ENCODE results near the gene NEIL1. TPM values are rescaled to one million over a fixed set of nuclear protein-coding genes. Genes with fewer than 3 reads are reported as not detected.
"Not testable (repeated sequence)": the region's sequence is repeated elsewhere in the genome, so short reads cannot be mapped to it uniquely, and the experiment has no call there.

NEIL1 gene
- total RNA-seq, 4 donors from 2014 or later = 25.2 to 71.9 (median 48.8) TPM

- Histone ChIP-seq H3K9me3 (no peaks in the 10 kb centered on the region), H3K4me3 (replicated peaks in 1 of 3) (no peak overlapping the region), H3K4me1 (no peaks in the 10 kb centered on the region), H3K27ac (no peak overlapping the region), H3K27me3 (no peaks in the 10 kb centered on the region), H3K36me3 (no peaks in the 10 kb centered on the region)
- TF ChIP-seq CTCF (IDR thresholded peaks at IDR 0.05) (no peak), POLR2A (IDR thresholded peaks at IDR 0.05) (no peak)
- intact Hi-C loops (cut with DNase I) = no loop called here
- WGBS, 2 donors = 68 to 82% methylated on average over 3 of the region's 3 CpGs
- DNase-seq = no peak
These were observed 40.7 kb upstream of the NEIL1 start for GRCh38 chr15:75306188-75306587.

- intact Hi-C loops (cut with DNase I) = no loop called here
- Histone ChIP-seq H3K36me3 (no peaks in the 10 kb centered on the region), H3K9me3 (no peaks in the 10 kb centered on the region), H3K4me1 (no peaks in the 10 kb centered on the region), H3K27me3 (no peaks in the 10 kb centered on the region), H3K27ac (no peak overlapping the region), H3K4me3 (replicated peaks in 1 of 3) (no peak overlapping the region)
- TF ChIP-seq POLR2A (IDR thresholded peaks at IDR 0.05) (no peak), CTCF (IDR thresholded peaks at IDR 0.05) (peak in 2 of 6 experiments; percentile 13 to 31)
- DNase-seq = peak; percentile 15 to 21
- 34 to 51% methylated on average over 10 to 15 of the region's 15 CpGs for WGBS, 2 donors
These were observed 39.0 kb upstream of the NEIL1 start for GRCh38 chr15:75307778-75308390.

- no peaks in the 10 kb centered on the region for H3K36me3 ChIP-seq
- H3K27ac ChIP-seq = no peak overlapping the region
- no peak for DNase-seq
- no peaks in the 10 kb centered on the region for H3K9me3 ChIP-seq
- H3K4me1 ChIP-seq = no peaks in the 10 kb centered on the region
- intact Hi-C loops (cut with DNase I) = no loop called here
- TF ChIP-seq CTCF (IDR thresholded peaks at IDR 0.05) (no peak), POLR2A (IDR thresholded peaks at IDR 0.05) (no peak)
- no peaks in the 10 kb centered on the region for H3K27me3 ChIP-seq
- no peak overlapping the region for H3K4me3 ChIP-seq (replicated peaks in 1 of 3)
These were observed 37.1 kb upstream of the NEIL1 start for GRCh38 chr15:75309711-75310110.

GRCh38 chr15:75312548-75312947, 34.3 kb upstream of the NEIL1 start:
- H3K27ac ChIP-seq; intact Hi-C loops (cut with DNase I); H3K27me3 ChIP-seq; H3K4me3 ChIP-seq (replicated peaks in 1 of 3); H3K4me1 ChIP-seq; H3K9me3 ChIP-seq; DNase-seq; H3K36me3 ChIP-seq: not testable (repeated sequence)
- 100% methylated on average over 1 of the region's 1 CpG for WGBS, 2 donors

- Histone ChIP-seq H3K9me3 (no peaks in the 10 kb centered on the region), H3K36me3 (no peaks in the 10 kb centered on the region), H3K27me3 (no peaks in the 10 kb centered on the region), H3K4me3 (replicated peaks in 1 of 3) (no peak overlapping the region), H3K4me1 (no peaks in the 10 kb centered on the region), H3K27ac (no peak overlapping the region)
- intact Hi-C loops (cut with DNase I) = no loop called here
- DNase-seq = no peak
- TF ChIP-seq CTCF (IDR thresholded peaks at IDR 0.05) = no peak
- no peak for TF ChIP-seq POLR2A (IDR thresholded peaks at IDR 0.05)
- 78 to 92% methylated on average over 11 to 13 of the region's 13 CpGs for WGBS, 2 donors
These were observed 33.6 kb upstream of the NEIL1 start for GRCh38 chr15:75313116-75313845.

All from thyroid gland (tissue), 4 donors.